Skeletal muscle tissue (tissue), 4 donors: ENCODE measurements around the gene RAB4A. TPM values are rescaled to one million over a fixed set of nuclear protein-coding genes. Genes with fewer than 3 reads are reported as not detected.
"Not testable (repeated sequence)": the region's sequence is repeated elsewhere in the genome, so short reads cannot be mapped to it uniquely, and the experiment has no call there.

ENCODE experiments used
- H3K27ac ChIP-seq: one replicate; pipeline ENCODE4 v1.7.0; 2013; ENCODE audit warnings: mild to moderate bottlenecking, low read depth, low read length, inconsistent platforms
- H3K27me3 ChIP-seq, 3 donors: one replicate each; pipeline ENCODE4 v1.7.0; 2013; ENCODE audit warnings: low read length in 3 of 3; ENCODE audit not compliant: control insufficient read depth in 3 of 3, insufficient read depth in 3 of 3
- H3K36me3 ChIP-seq, 3 donors: one replicate each; pipeline ENCODE4 v1.7.0; 2013; ENCODE audit warnings: low read length in 3 of 3; ENCODE audit not compliant: control insufficient read depth in 3 of 3, insufficient read depth in 3 of 3
- H3K4me1 ChIP-seq, 3 donors: one replicate each; pipeline ENCODE4 v1.7.0; 2013; ENCODE audit warnings: low read length in 3 of 3, mild to moderate bottlenecking in 3 of 3; ENCODE audit not compliant: control insufficient read depth in 3 of 3, insufficient read depth in 3 of 3
- H3K4me3 ChIP-seq, 3 donors: one replicate each; pipeline ENCODE4 v1.7.0; 2013; ENCODE audit warnings: low read length in 3 of 3
- H3K9ac ChIP-seq, 3 donors: one replicate each; pipeline ENCODE4 v1.7.0; 2013; ENCODE audit warnings: low read length in 3 of 3, mild to moderate bottlenecking in 3 of 3, moderate library complexity in 2 of 3, low read depth in 1 of 3
- H3K9me3 ChIP-seq, 3 donors: one replicate each; pipeline ENCODE4 v1.7.0; 2013; ENCODE audit warnings: low read length in 3 of 3; ENCODE audit not compliant: control insufficient read depth in 3 of 3
- total RNA-seq: library from RNA; depleted of rRNA; stranded (reverse); fragments of >200 nt; gene quantifications from one replicate; pipeline ENCODE4 v1.2.3, GENCODE V29; 2014
- donor health status: Osteomylitis.

Gene RAB4A
- total RNA-seq, 1 donor from 2014 or later = 25.1 TPM

GRCh38 chr1:229327765-229328164 lies 56.9 kb downstream of the RAB4A start:
- H3K9me3 ChIP-seq, H3K4me1 ChIP-seq, H3K27ac ChIP-seq, H3K9ac ChIP-seq, H3K4me3 ChIP-seq, H3K27me3 ChIP-seq: not testable (repeated sequence)
- peaks cover 17 to 23% (median 17%) of the 10 kb centered on the region in 3 donors for H3K36me3 ChIP-seq

- no peak overlapping the region for H3K4me3 ChIP-seq
- H3K9me3 ChIP-seq = no peaks in the 10 kb centered on the region
Observed at GRCh38 chr1:229328598-229329362, 57.9 kb downstream of the RAB4A start.

GRCh38 chr1:229334269-229334668 lies 63.4 kb downstream of the RAB4A start:
- no peaks in the 10 kb centered on the region for H3K4me1 ChIP-seq
- no peak overlapping the region for H3K27ac ChIP-seq
- H3K4me3 ChIP-seq = no peak overlapping the region
- H3K36me3 ChIP-seq = peaks cover 0 to 2% (median 2%) of the 10 kb centered on the region in 3 donors
- H3K9me3 ChIP-seq = no peaks in the 10 kb centered on the region
- no peaks in the 10 kb centered on the region for H3K27me3 ChIP-seq
- H3K9ac ChIP-seq = no peak overlapping the region

More at GRCh38 chr1:229328598-229329362, 57.9 kb downstream of the RAB4A start:
- Histone ChIP-seq H3K9ac (no peak overlapping the region), H3K27me3 (no peaks in the 10 kb centered on the region), H3K36me3 (peaks cover 11 to 15% (median 15%) of the 10 kb centered on the region in 3 donors), H3K27ac (no peak overlapping the region), H3K4me1 (no peaks in the 10 kb centered on the region)

- H3K4me1 ChIP-seq = peaks cover 0 to 2% (median 0%) of the 10 kb centered on the region in 3 donors
- H3K9me3 ChIP-seq = no peaks in the 10 kb centered on the region
- peaks cover 0 to 2% (median 2%) of the 10 kb centered on the region in 3 donors for H3K36me3 ChIP-seq
- no peak overlapping the region for H3K9ac ChIP-seq
- no peak overlapping the region for H3K4me3 ChIP-seq
- H3K27ac ChIP-seq = no peak overlapping the region
- H3K27me3 ChIP-seq = no peaks in the 10 kb centered on the region
Observed at GRCh38 chr1:229334716-229335115, 63.8 kb downstream of the RAB4A start.

GRCh38 chr1:229336345-229336744 lies 65.4 kb downstream of the RAB4A start:
- H3K9ac ChIP-seq = no peak overlapping the region
- peaks cover 3 to 5% (median 4%) of the 10 kb centered on the region in 3 donors for H3K4me1 ChIP-seq
- no peak overlapping the region for H3K27ac ChIP-seq
- H3K9me3 ChIP-seq = no peaks in the 10 kb centered on the region
- no peaks in the 10 kb centered on the region for H3K36me3 ChIP-seq
- H3K4me3 ChIP-seq = no peak overlapping the region
- no peaks in the 10 kb centered on the region for H3K27me3 ChIP-seq

GRCh38 chr1:229339086-229339485 lies 68.2 kb downstream of the RAB4A start:
- peaks cover 8 to 12% (median 12%) of the 10 kb centered on the region in 3 donors for H3K4me1 ChIP-seq
- H3K36me3 ChIP-seq = no peaks in the 10 kb centered on the region
- no peak overlapping the region for H3K4me3 ChIP-seq
- H3K27ac ChIP-seq = no peak overlapping the region
- peak overlapping the region in 1 of 3 donors; percentile 20 for H3K9ac ChIP-seq
- no peaks in the 10 kb centered on the region for H3K9me3 ChIP-seq
- no peaks in the 10 kb centered on the region for H3K27me3 ChIP-seq

- H3K9me3 ChIP-seq = no peaks in the 10 kb centered on the region
Observed at GRCh38 chr1:229339520-229339919, 68.6 kb downstream of the RAB4A start.

GRCh38 chr1:229340496-229340895 lies 69.6 kb downstream of the RAB4A start:
- H3K9ac ChIP-seq = no peak overlapping the region
- H3K4me3 ChIP-seq = no peak overlapping the region
- no peaks in the 10 kb centered on the region for H3K27me3 ChIP-seq
- H3K9me3 ChIP-seq = no peaks in the 10 kb centered on the region
- no peak overlapping the region for H3K27ac ChIP-seq
- no peaks in the 10 kb centered on the region for H3K36me3 ChIP-seq
- H3K4me1 ChIP-seq = peaks cover 8 to 12% (median 12%) of the 10 kb centered on the region in 3 donors

More at GRCh38 chr1:229339520-229339919, 68.6 kb downstream of the RAB4A start:
- Histone ChIP-seq H3K27ac (no peak overlapping the region), H3K4me1 (peaks cover 8 to 12% (median 12%) of the 10 kb centered on the region in 3 donors), H3K27me3 (no peaks in the 10 kb centered on the region), H3K9ac (no peak overlapping the region), H3K36me3 (no peaks in the 10 kb centered on the region), H3K4me3 (no peak overlapping the region)

GRCh38 chr1:229341774-229342655 lies 71.1 kb downstream of the RAB4A start:
- peak overlapping the region; percentile 60 to 84 (median 83) for H3K4me3 ChIP-seq
- H3K9me3 ChIP-seq = no peaks in the 10 kb centered on the region
- peak overlapping the region; percentile 60 for H3K27ac ChIP-seq
- no peaks in the 10 kb centered on the region for H3K36me3 ChIP-seq
- peak overlapping the region; percentile 67 to 86 (median 72) for H3K9ac ChIP-seq
- H3K4me1 ChIP-seq = peaks cover 8 to 12% (median 12%) of the 10 kb centered on the region in 3 donors
- H3K27me3 ChIP-seq = no peaks in the 10 kb centered on the region
